ENCODE data around the gene CYFIP1.
"Not testable (repeated sequence)": the region's sequence is repeated elsewhere in the genome, so short reads cannot be mapped to it uniquely, and the experiment has no call there.

Gene CYFIP1

GRCh38 chr15:22980189-22981050 is at the start of gene CYFIP1:
Gene CYFIP1 (minus strand): TSS chr15:22980368. CDS start chr15:22947285, 33,083 bp downstream.
- peak; percentile 63 for DNase-seq

GRCh38 chr15:23026218-23026617 is 46.0 kb upstream of the CYFIP1 start:
- no peak for DNase-seq

- no peak for DNase-seq
Observed at GRCh38 chr15:23022156-23022555, 42.0 kb upstream of the CYFIP1 start.

- no peak for DNase-seq
Observed at GRCh38 chr15:23014394-23015000, 34.3 kb upstream of the CYFIP1 start.

- DNase-seq: peak; percentile 13
Observed at GRCh38 chr15:23013681-23014080, 33.5 kb upstream of the CYFIP1 start.

GRCh38 chr15:23012616-23013015 is 32.4 kb upstream of the CYFIP1 start:
- DNase-seq: not testable (repeated sequence)

- no peak for DNase-seq
Observed at GRCh38 chr15:23003736-23004135, 23.6 kb upstream of the CYFIP1 start.

GRCh38 chr15:23002920-23003319 is 22.8 kb upstream of the CYFIP1 start:
- DNase-seq: no peak

GRCh38 chr15:22995795-22996194 is 15.6 kb upstream of the CYFIP1 start:
- no peak for DNase-seq

- DNase-seq: no peak
Observed at GRCh38 chr15:22992024-22992326, 11.8 kb upstream of the CYFIP1 start.

- DNase-seq: no peak
Observed at GRCh38 chr15:22989576-22990477, 9.7 kb upstream of the CYFIP1 start.

GRCh38 chr15:22988811-22989210 is 8.6 kb upstream of the CYFIP1 start:
- no peak for DNase-seq

GRCh38 chr15:22981931-22982330 is 1.8 kb upstream of the CYFIP1 start:
- DNase-seq: not testable (repeated sequence)

- DNase-seq: no peak
Observed at GRCh38 chr15:22981051-22981840, 1.1 kb upstream of the CYFIP1 start.

- DNase-seq: peak; percentile 73
Observed at GRCh38 chr15:22979238-22980188, 655 bp downstream of the CYFIP1 start.

GRCh38 chr15:22978691-22979237 is 1.4 kb downstream of the CYFIP1 start:
- DNase-seq: no peak

- no peak for DNase-seq
Observed at GRCh38 chr15:22974745-22975144, 5.4 kb downstream of the CYFIP1 start.

GRCh38 chr15:22973987-22974386 is 6.2 kb downstream of the CYFIP1 start:
- no peak for DNase-seq

GRCh38 chr15:22973286-22973685 is 6.9 kb downstream of the CYFIP1 start:
- DNase-seq: no peak

- DNase-seq: no peak
Observed at GRCh38 chr15:22969489-22969888, 10.7 kb downstream of the CYFIP1 start.

- no peak for DNase-seq
Observed at GRCh38 chr15:22968366-22968765, 11.8 kb downstream of the CYFIP1 start.

Data from activated CD8-positive, alpha-beta memory T cell treated with anti-CD3 and anti-CD28 coated beads, Interleukin-2, amount 50 U/mL, for 48 hours (primary cell).